Fibroblast of upper back skin (primary cell): ENCODE data around the gene NEMP1.

ENCODE experiments used
- DNase-seq: peaks from one replicate; pipeline ENCODE4 v3.0.0-alpha.2; 2013

Gene NEMP1

GRCh38 chr12:57107456-57108155, 29.0 kb upstream of the NEMP1 start:
- DNase-seq = no peak

GRCh38 chr12:57106021-57106708, 27.6 kb upstream of the NEMP1 start:
- DNase-seq = no peak

- DNase-seq = no peak
These were observed 26.6 kb upstream of the NEMP1 start for GRCh38 chr12:57105011-57105753.

- DNase-seq = no peak
These were observed 25.8 kb upstream of the NEMP1 start for GRCh38 chr12:57104292-57104910.

GRCh38 chr12:57103856-57104255, 25.3 kb upstream of the NEMP1 start:
- no peak for DNase-seq

- DNase-seq = no peak
These were observed 23.5 kb upstream of the NEMP1 start for GRCh38 chr12:57101892-57102695.

GRCh38 chr12:57099766-57100165, 21.2 kb upstream of the NEMP1 start:
- DNase-seq = no peak

- no peak for DNase-seq
These were observed 20.6 kb upstream of the NEMP1 start for GRCh38 chr12:57099047-57099714.

- DNase-seq = no peak
These were observed 20.0 kb upstream of the NEMP1 start for GRCh38 chr12:57098546-57098945.

- DNase-seq = no peak
These were observed 18.9 kb upstream of the NEMP1 start for GRCh38 chr12:57097554-57097835.

GRCh38 chr12:57096748-57097553, 18.4 kb upstream of the NEMP1 start:
- no peak for DNase-seq

- no peak for DNase-seq
These were observed 17.5 kb upstream of the NEMP1 start for GRCh38 chr12:57096099-57096572.

GRCh38 chr12:57095440-57095839, 16.8 kb upstream of the NEMP1 start:
- no peak for DNase-seq

GRCh38 chr12:57094208-57095160, 15.9 kb upstream of the NEMP1 start:
- DNase-seq = no peak

- DNase-seq = peak; percentile 85
These were observed 15.0 kb upstream of the NEMP1 start for GRCh38 chr12:57093415-57094207.

- no peak for DNase-seq
These were observed 14.4 kb upstream of the NEMP1 start for GRCh38 chr12:57092876-57093414.

- DNase-seq = no peak
These were observed 13.9 kb upstream of the NEMP1 start for GRCh38 chr12:57092529-57092862.

GRCh38 chr12:57091638-57092528, 13.3 kb upstream of the NEMP1 start:
- DNase-seq = no peak
